HG02588 (cell line): ENCODE data around the gene CORO2B.

Experiments
- ATAC-seq: cut with Tn5 transposase; IDR thresholded peaks from one replicate; pipeline ENCODE4 v1.9.1; 2021; ENCODE audit warnings: mild to moderate bottlenecking, moderate library complexity; ENCODE audit not compliant: unreplicated experiment

Gene CORO2B

GRCh38 chr15:68572309-68572708 lies 6.5 kb upstream of the CORO2B start:
- ATAC-seq, result no peak

- no peak for ATAC-seq
These were observed 5.9 kb upstream of the CORO2B start for GRCh38 chr15:68572921-68573320.

- no peak for ATAC-seq
These were observed 4.7 kb upstream of the CORO2B start for GRCh38 chr15:68574046-68574445.

- ATAC-seq, result no peak
These were observed 4.2 kb upstream of the CORO2B start for GRCh38 chr15:68574629-68575028.

- no peak for ATAC-seq
These were observed 2.4 kb upstream of the CORO2B start for GRCh38 chr15:68576235-68576892.

- no peak for ATAC-seq
These were observed 416 bp upstream of the CORO2B start for GRCh38 chr15:68578175-68578979.

GRCh38 chr15:68580026-68580882 lies 1.5 kb downstream of the CORO2B start:
- no peak for ATAC-seq

- no peak for ATAC-seq
These were observed 2.0 kb downstream of the CORO2B start for GRCh38 chr15:68580883-68581155.

GRCh38 chr15:68581725-68582124 lies 2.9 kb downstream of the CORO2B start:
- ATAC-seq, result no peak

- ATAC-seq, result no peak
These were observed 3.4 kb downstream of the CORO2B start for GRCh38 chr15:68582236-68582635.

GRCh38 chr15:68582864-68583263 lies 4.1 kb downstream of the CORO2B start:
- no peak for ATAC-seq

- no peak for ATAC-seq
These were observed 4.5 kb downstream of the CORO2B start for GRCh38 chr15:68583321-68583720.

- ATAC-seq, result no peak
These were observed 5.4 kb downstream of the CORO2B start for GRCh38 chr15:68583936-68584755.

- ATAC-seq, result no peak
These were observed 6.2 kb downstream of the CORO2B start for GRCh38 chr15:68584756-68585573.

- no peak for ATAC-seq
These were observed 6.9 kb downstream of the CORO2B start for GRCh38 chr15:68585574-68586273.

- ATAC-seq, result no peak
These were observed 7.6 kb downstream of the CORO2B start for GRCh38 chr15:68586274-68586961.

GRCh38 chr15:68587769-68588385 lies 9.1 kb downstream of the CORO2B start:
- no peak for ATAC-seq

- ATAC-seq, result no peak
These were observed 10.3 kb downstream of the CORO2B start for GRCh38 chr15:68589053-68589452.
